NCI-H446 (cell line): ENCODE results near the gene PTER.
A peak's percentile ranks its signal among the peaks of the same experiment; 100 is the strongest.

Experiments used
- DNase-seq, 2 experiments: peaks; one replicate each; lab custom pipeline; 2025; lab: John Stamatoyannopoulos, UW

PTER gene, protein sequence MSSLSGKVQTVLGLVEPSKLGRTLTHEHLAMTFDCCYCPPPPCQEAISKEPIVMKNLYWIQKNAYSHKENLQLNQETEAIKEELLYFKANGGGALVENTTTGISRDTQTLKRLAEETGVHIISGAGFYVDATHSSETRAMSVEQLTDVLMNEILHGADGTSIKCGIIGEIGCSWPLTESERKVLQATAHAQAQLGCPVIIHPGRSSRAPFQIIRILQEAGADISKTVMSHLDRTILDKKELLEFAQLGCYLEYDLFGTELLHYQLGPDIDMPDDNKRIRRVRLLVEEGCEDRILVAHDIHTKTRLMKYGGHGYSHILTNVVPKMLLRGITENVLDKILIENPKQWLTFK

GRCh38 chr10:16436758-16437539, at the start of gene PTER:
PTER (plus strand) TSS chr10:16437010; CDS start chr10:16484385, 47,375 bp downstream.
- peak; percentile 43 to 84 for DNase-seq

DNA sequence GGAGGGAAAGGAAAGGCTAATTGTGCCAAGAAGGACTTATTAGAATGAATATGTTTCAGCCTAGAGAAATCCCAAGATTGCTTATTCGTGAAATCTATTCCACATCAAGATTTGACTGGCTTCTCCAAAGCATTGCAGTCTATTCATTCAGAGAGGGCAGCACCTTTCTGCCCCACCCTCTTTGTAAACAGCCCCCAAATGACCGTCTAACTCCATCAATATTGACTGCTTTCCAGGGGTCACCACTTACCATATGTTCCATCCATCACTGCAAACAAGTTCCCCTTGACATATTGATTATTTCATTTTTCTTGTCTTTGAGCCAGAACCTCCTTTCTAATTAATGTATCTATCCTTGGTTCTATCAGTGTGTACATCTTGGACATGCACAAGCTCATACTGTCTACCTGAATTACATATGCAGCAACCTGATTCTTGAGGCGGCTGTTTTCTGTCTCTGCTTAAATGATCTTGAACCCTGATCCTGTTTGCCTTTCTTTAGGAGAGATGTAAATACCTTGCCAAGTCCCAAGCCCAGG, 44.2 kb upstream of the PTER start:
- DNase-seq: no peak

- DNase-seq: no peak
Observed at GRCh38 chr10:16393271-16393858, 43.4 kb upstream of the PTER start.

- DNase-seq: no peak
Observed at GRCh38 chr10:16401416-16401815, 35.4 kb upstream of the PTER start.

DNA sequence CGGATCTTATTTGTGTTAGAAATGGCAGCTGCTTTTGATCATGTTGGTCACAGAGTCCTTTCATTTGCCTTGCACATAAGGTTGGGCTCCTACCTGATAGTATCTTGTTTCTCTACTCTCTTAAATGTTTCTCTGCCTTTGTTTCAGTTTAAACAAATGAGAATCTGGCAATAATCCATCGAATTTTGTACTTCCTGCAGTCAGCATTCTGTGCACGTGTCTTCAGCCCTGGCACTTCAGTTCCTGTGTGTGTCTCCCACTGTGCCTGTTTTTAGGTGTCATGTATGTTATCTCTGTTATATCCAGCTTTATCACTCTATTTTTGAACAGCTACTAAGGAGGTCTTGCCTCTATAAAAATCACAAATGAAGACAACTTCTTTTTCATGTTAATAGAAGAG, 28.4 kb upstream of the PTER start:
- no peak for DNase-seq

- no peak for DNase-seq
Observed at GRCh38 chr10:16417341-16417740, 19.5 kb upstream of the PTER start.

DNA sequence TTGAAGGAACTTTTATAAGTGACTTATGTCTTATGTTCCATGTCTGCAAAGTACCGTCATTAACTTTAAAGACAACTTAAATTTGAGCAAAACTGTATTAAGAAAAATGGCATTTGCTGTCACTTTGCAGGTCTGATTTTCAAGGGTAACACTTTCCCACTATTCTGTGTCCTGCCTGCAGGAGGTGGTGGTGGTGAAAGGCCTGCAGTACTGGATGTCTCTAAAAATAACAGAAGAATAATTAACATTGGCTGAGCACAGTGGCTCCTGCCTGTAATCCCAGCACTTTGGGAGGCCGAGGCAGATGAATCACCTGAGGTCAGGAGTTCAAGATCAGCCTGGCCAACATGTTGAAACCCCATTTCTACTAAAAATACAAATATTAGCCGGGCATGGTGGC, 13.2 kb upstream of the PTER start:
- no peak for DNase-seq

GRCh38 chr10:16425449-16425848, 11.4 kb upstream of the PTER start:
- no peak for DNase-seq

- no peak for DNase-seq
Observed at GRCh38 chr10:16429539-16429938, 7.3 kb upstream of the PTER start.

DNA sequence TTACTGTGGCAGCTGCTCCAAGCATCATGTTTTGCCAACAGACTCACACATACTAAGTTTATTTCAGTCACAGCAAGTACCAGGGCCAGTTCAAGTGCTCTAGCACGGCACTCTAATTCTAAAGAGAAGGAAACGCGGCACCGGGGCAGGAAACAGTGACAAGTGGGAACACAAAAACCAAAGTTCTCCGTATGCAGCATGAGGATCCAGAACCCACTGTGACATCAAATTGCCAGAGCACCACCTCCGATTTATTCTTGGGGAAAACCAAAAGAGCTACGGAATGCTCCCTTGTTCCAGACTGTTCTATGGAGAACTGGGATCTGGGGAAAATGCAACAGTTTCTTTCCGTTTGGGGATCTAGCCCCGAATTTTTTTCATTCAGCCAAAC, 448 bp upstream of the PTER start:
- DNase-seq: no peak

DNA sequence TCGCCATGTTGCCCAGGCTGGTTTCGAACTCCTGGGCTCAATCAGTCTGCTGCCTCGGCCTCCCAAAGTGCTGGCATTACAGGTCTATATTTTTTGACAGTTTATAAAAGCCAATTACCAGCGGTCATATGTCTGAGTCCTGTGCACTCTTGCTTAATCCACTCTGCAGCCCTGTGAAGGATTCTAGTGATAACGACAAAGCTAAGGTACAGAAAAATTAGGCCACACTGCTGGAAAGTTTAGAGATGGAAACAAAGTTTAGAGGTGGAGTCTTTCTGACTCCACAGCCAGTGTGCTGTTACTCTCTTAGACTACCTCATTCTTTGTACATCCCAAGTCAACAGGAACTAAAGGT, 707 bp downstream of the PTER start:
- DNase-seq: no peak

GRCh38 chr10:16439295-16439694, 2.5 kb downstream of the PTER start:
- no peak for DNase-seq

- DNase-seq: no peak
Observed at GRCh38 chr10:16440396-16441133, 3.8 kb downstream of the PTER start.

- DNase-seq: no peak
Observed at GRCh38 chr10:16441173-16441840, 4.5 kb downstream of the PTER start.

DNA sequence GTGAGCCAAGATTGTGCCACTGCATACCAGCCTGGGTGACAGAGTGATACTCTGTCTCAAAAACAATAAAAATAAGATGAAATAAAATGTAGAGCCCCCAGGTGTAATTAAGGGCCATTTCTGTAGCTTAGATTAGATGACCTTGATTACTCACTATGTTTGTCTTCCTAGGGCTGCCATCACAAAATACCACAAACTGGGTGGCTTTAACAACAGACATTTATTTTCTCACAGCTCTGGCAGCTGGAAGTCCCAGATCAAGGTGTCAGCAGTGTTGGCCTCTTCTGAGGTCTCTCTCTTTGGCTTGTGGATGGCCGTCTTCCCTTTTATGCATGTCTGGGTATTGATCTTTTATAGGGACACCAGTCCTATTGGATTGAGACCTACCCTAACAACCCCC, 6.1 kb downstream of the PTER start:
- no peak for DNase-seq

DNA sequence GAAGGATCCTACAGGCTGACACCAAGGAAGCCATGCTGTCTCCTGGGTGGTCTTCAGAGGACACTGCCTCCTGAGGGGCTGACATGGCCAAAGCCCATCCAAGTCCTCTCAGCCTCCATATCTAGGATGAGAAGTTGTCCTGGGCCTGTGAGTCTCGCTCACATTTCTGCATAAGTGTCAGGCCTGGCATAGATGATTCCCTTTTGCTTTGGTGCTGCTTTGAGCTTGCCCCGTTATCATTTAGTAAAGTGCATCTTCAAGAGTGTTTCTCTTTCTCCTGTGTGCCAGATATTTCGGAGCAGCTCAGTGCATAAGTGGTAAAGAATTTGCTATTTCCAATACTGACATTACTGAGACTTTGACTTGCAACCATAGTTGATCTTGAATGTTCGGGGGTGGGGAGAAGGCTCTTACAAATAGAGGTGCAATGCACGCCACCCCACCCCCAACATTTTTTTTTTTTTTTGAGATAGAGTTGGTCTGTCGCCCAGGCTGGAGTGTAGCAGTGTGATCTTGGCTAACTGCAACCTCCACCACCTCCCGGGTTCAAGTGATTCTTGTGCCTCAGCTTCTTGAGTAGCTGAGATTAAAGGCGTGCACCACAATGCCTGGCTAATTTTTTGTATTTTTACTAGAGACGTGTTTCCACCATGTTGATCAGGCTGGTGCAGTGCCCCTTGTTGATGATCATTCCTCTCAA, 9.1 kb downstream of the PTER start:
- no peak for DNase-seq

- no peak for DNase-seq
Observed at GRCh38 chr10:16449454-16449853, 12.6 kb downstream of the PTER start.

DNA sequence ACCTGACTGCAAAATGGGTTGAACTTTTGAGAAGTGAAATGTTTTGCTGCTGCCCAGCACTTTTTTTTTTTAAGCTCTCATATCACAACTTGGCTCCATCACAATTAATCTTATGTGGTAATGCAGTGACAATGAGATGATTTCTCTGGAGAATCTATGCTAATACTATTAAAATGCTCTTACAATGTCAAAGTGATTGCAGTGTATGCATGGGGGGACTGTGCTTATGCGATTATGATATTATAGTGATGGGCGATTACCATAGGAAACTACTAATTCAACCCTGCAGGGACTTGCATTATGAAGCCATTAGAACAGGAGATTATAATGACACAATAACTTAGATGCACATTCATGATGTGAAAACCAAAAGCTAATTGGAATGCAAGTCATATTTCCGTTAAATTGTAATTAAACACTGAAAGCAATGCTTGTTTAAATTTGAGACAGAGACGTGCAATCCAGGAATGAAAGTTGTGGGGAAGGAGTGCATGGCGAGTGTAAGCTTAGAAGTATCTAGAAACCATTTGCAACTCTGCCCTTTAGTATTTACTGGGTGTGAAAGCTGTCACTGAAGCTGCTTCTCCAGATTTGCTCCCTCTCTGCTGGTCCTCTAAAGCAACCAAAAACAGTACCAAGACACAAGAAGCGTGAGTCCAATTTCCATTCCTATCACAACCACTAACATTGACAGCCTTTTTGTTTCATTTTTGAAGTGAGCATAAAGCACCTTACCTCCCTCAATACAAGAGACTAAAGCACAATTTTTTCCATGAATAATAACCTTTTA, 21.6 kb downstream of the PTER start:
- DNase-seq: no peak

DNA sequence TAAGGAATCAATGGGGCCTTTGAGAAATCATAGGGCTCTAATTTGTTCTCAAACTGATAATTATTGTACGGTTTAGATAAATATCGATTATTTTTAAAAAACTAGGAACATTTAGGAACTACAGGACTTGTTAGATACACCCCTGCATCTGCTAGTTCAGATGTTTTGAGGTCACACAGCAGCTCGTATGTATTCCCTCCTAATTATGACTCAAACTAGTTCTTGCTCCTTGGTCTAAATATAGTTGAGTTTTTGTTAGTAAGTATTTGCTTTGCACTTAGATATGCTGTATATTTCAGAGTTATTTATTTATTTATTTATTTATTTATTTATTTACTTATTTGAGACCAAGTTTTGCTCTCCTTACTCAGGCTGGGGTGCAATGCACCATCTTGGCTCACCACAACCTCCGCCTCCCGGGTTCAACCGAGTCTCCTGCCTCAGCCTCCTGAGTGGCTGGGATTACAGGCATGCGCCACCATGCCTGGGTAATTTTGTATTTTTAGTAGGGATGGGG, 22.7 kb downstream of the PTER start:
- no peak for DNase-seq

GRCh38 chr10:16466001-16466400, 29.2 kb downstream of the PTER start:
- DNase-seq: no peak
